Breast epithelium (tissue), 4 donors: ENCODE data around the gene OSBPL2. TPM values are rescaled to one million over a fixed set of nuclear protein-coding genes. Genes with fewer than 3 reads are reported as not detected.

Source experiments
- DNase-seq, 2 donors: peaks; one replicate each; pipeline ENCODE4 v3.0.0-alpha.2; 2019; ENCODE audit warnings: low spot score in 2 of 2
- H3K27ac ChIP-seq, 2 donors: fragments of 200-600 bp; sonication (generic) in 1 of 2; one replicate each; pipeline ENCODE4 v1.5.1; 2016 to 2019; ENCODE audit warnings: mild to moderate bottlenecking in 1 of 2
- H3K27me3 ChIP-seq, 2 donors: fragments of 200-600 bp; sonication (generic) in 1 of 2; one replicate each; pipeline versions ENCODE4 v1.5.1 to v1.6.0; 2017 to 2019; ENCODE audit warnings: control low read depth in 1 of 2, mild to moderate bottlenecking in 1 of 2
- H3K36me3 ChIP-seq: fragments of 200-600 bp; one replicate; pipeline ENCODE4 v1.5.1; 2019
- H3K4me1 ChIP-seq, 2 donors: fragments of 200-600 bp; sonication (generic); one replicate each; pipeline ENCODE4 v1.5.1; 2016 to 2019; ENCODE audit warnings: control low read depth in 1 of 2
- H3K4me3 ChIP-seq, 3 donors: fragments of 200-600 bp; sonication (generic); 1 replicate in 2 of 3; 2 replicates in 1 of 3; pipeline ENCODE4 v1.5.1; 2016 to 2019; ENCODE audit warnings: mild to moderate bottlenecking in 3 of 3, moderate library complexity in 2 of 3
- H3K9me3 ChIP-seq, 2 donors: fragments of 200-600 bp; sonication (generic) in 1 of 2; one replicate each; pipeline ENCODE4 v1.5.1; 2016 to 2019; ENCODE audit warnings: control low read depth in 1 of 2
- POLR2A ChIP-seq: fragments of 450-650 bp; IDR thresholded peaks from one replicate; pipeline ENCODE4 v1.6.1; 2016; ENCODE audit warnings: antibody characterized with exemption, mild to moderate bottlenecking, moderate library complexity
- POLR2AphosphoS5 ChIP-seq, 3 donors: sonication (generic); formaldehyde crosslinking; IDR thresholded peaks; one replicate each; pipeline ENCODE4 v1.6.1; 2017; ENCODE audit warnings: antibody characterized with exemption in 3 of 3
- intact Hi-C: fragments of 100-400 bp; cut with DNase I; formaldehyde crosslinking; loops from one replicate; pipeline ENCODE4 v1.15.1; 2023; ENCODE audit warnings: low total_unique reads
- total RNA-seq, 3 donors: library from RNA; depleted of rRNA; stranded (reverse); fragments of >200 nt; gene quantifications; one replicate each; pipeline ENCODE4 v1.1.0, GENCODE V29; 2016
- TF ChIP-seq, protein P1 (sequence below), 3 donors: fragments of 450-650 bp; IDR thresholded peaks; one replicate each; pipeline ENCODE4 v1.5.1; 2016 to 2017; ENCODE audit warnings: antibody characterized with exemption in 3 of 3, mild to moderate bottlenecking in 3 of 3, moderate library complexity in 3 of 3

Gene OSBPL2
- total RNA-seq, 3 donors from 2014 or later, result 25.0 to 46.1 (median 38.0) TPM

DNA sequence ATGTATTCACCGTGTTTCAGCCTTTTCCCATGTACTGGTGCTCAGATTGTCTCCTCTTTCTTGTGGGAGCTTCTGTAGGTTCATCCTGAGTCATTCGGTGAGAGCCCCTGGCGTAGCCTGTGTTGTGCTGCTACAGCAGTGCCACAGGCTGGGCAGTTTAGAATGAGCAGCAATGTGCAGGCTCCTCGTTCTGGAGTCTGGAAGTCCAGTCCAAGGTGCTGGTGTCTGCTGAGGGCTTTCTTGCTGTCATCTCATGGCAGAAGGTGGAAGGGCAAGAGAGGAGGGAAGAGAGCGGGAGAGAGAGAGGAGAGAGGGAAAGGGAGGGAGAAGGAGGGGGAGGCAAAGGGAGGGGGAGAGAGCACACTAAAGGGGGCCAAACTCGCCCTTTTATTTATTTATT is 15.1 kb downstream of the OSBPL2 start:
- Histone ChIP-seq H3K27me3 (no peaks in the 10 kb centered on the region), H3K36me3 (no peaks in the 10 kb centered on the region), H3K9me3 (no peaks in the 10 kb centered on the region), H3K4me1 (no peaks in the 10 kb centered on the region), H3K4me3 (no peak overlapping the region), H3K27ac (no peak overlapping the region)
- intact Hi-C loops, result no loop called here
- no peak for DNase-seq
- no peak for TF ChIP-seq POLR2AphosphoS5 (IDR thresholded peaks at IDR 0.05)
- no peak for TF ChIP-seq POLR2A
- TF ChIP-seq, protein P1, sequence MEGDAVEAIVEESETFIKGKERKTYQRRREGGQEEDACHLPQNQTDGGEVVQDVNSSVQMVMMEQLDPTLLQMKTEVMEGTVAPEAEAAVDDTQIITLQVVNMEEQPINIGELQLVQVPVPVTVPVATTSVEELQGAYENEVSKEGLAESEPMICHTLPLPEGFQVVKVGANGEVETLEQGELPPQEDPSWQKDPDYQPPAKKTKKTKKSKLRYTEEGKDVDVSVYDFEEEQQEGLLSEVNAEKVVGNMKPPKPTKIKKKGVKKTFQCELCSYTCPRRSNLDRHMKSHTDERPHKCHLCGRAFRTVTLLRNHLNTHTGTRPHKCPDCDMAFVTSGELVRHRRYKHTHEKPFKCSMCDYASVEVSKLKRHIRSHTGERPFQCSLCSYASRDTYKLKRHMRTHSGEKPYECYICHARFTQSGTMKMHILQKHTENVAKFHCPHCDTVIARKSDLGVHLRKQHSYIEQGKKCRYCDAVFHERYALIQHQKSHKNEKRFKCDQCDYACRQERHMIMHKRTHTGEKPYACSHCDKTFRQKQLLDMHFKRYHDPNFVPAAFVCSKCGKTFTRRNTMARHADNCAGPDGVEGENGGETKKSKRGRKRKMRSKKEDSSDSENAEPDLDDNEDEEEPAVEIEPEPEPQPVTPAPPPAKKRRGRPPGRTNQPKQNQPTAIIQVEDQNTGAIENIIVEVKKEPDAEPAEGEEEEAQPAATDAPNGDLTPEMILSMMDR (IDR thresholded peaks at IDR 0.05), result no peak

DNA sequence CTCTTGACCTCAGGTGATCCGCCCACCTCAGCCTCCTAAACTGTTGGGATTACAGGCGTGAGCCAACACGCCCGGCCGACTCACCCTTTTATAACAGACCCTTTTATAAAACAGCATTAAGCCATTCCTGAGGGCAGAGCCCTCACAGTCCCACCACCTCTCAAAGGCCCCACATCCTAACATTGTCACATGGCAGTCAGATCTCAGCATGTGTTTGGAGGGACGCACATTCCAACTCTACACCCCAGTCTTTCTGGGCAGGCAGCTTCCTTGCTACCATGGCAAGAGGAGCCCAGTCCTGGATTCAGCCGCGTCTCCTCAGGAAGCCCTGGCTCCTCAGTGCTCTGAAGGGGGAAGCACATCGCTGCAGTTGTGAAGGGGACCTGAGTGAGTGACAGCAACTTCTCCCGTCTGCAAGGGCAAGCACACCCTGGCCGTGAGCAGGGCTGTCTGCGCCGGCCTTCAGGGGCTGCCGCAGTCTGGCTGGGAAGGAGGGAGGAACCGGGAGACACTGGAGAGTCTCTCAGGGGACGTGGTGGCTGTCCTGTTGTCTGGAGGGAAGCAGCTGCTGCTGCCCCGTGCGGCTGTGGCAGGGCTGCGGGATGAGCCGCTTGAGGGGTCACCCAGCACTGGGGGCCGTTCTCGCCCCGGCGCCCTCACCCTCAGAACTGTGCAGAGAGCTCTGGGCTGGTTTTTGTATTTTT is 15.9 kb downstream of the OSBPL2 start:
- TF ChIP-seq POLR2A (no peak), POLR2AphosphoS5 (IDR thresholded peaks at IDR 0.05) (no peak)
- TF ChIP-seq, protein P1 (IDR thresholded peaks at IDR 0.05), result no peak
- Histone ChIP-seq H3K27me3 (no peaks in the 10 kb centered on the region), H3K36me3 (no peaks in the 10 kb centered on the region), H3K9me3 (no peaks in the 10 kb centered on the region), H3K27ac (no peak overlapping the region), H3K4me3 (no peak overlapping the region), H3K4me1 (no peaks in the 10 kb centered on the region)
- intact Hi-C loops, result no loop called here
- DNase-seq, result no peak

DNA sequence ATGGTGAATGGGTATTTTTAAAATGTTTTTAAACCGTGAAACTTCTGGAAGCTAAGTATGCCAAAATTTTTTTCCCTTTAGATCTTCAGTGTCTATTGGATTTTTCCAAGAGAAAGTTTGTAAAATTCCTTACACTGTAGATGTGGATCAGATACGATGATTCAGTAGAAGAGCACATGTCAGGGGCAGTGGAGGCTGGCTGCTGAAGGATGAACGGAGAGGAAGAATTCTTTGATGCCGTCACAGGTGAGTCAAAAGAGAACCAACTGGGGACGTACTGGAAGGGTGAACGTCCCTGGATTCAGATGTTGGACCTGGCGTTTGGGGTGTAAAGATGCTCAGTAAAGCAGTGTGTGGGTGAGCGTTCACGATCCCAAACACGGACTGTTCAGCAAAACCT is 17.7 kb downstream of the OSBPL2 start:
- TF ChIP-seq, protein P1 (IDR thresholded peaks at IDR 0.05), result no peak
- no peak for TF ChIP-seq POLR2AphosphoS5 (IDR thresholded peaks at IDR 0.05)
- no peak for TF ChIP-seq POLR2A
- H3K4me1 ChIP-seq, result no peaks in the 10 kb centered on the region
- no peak overlapping the region for H3K27ac ChIP-seq
- no peaks in the 10 kb centered on the region for H3K36me3 ChIP-seq
- H3K27me3 ChIP-seq, result no peaks in the 10 kb centered on the region
- DNase-seq, result no peak
- H3K9me3 ChIP-seq, result no peaks in the 10 kb centered on the region
- intact Hi-C loops, result no loop called here
- no peak overlapping the region for H3K4me3 ChIP-seq

DNA sequence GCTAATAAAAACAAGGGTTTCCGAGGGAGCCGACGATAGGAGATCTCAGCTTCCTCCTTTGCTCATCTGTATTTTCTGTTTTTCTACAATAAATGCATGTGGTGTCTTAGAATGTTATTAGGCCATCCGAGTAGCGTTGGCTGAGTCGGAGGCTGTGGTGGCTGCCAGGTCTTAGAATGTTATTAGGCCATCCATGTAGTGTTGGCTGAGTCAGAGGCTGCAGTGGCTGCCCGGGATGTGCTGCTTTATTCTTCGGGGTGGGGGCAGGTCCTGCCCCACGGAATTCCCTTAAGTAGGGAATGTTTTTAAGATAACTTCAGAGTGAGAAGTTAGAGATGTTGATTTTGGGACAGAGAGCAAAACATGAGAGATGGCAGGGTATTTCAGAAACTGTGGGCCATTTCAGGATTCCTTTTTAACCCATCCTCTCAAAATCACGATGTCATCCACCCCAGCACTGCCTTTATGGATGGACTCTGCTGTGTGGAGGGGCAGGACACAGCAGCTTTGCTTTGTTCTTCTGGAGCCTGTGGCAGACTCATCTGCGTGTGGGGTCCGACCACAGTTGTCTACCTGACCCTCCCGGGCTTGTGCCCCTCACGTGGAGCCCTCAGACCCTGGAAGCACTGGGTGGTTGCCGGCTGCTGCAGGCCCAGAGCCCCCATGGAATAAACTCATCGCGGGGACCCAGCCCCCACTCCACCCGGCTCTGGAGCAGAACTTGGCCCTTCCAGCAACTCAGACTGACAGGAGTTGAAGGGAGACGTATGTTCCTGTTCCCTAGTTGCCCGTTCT is 20.4 kb downstream of the OSBPL2 start:
- DNase-seq, result no peak
- Histone ChIP-seq H3K4me3 (no peak overlapping the region), H3K9me3 (no peaks in the 10 kb centered on the region), H3K27me3 (no peaks in the 10 kb centered on the region), H3K36me3 (no peaks in the 10 kb centered on the region), H3K4me1 (no peaks in the 10 kb centered on the region), H3K27ac (peak overlapping the region in 1 of 2 donors; percentile 38)
- no peak for TF ChIP-seq POLR2A
- no peak for TF ChIP-seq POLR2AphosphoS5 (IDR thresholded peaks at IDR 0.05)
- TF ChIP-seq, protein P1 (IDR thresholded peaks at IDR 0.05), result no peak
- intact Hi-C loops, result no loop called here

DNA sequence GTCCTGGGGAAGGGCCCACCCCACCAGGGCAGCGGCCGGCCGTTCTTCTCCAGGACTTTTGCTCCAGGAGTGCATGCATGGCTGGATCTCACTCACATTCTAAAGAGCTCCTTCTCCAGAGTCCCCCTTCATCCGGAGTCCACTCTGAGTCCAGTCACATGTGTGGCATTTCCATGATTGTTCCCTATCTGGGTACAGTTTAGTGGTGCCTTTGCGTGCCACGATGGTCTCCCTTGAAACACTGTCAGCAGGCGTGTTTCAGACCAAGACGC is 20.9 kb downstream of the OSBPL2 start:
- intact Hi-C loops, result no loop called here
- DNase-seq, result no peak

More for the DNA sequence above, 20.9 kb downstream of the OSBPL2 start:
- Histone ChIP-seq H3K36me3 (no peaks in the 10 kb centered on the region), H3K4me3 (no peak overlapping the region), H3K9me3 (no peaks in the 10 kb centered on the region), H3K4me1 (no peaks in the 10 kb centered on the region), H3K27ac (peak overlapping the region in 1 of 2 donors; percentile 38), H3K27me3 (no peaks in the 10 kb centered on the region)
- TF ChIP-seq POLR2A (no peak), POLR2AphosphoS5 (IDR thresholded peaks at IDR 0.05) (no peak)
- TF ChIP-seq, protein P1 (IDR thresholded peaks at IDR 0.05), result no peak
